H9 (cell line): ENCODE data around the gene RPS27. TPM values are rescaled to one million over a fixed set of nuclear protein-coding genes. Genes with fewer than 3 reads are reported as not detected.

Source experiments
- DNase-seq: peaks from one replicate; pipeline ENCODE4 v3.0.0-alpha.2; 2017
- H2AFZ ChIP-seq: one replicate; pipeline ENCODE4 v1.6.1; 2013; ENCODE audit warnings: mild to moderate bottlenecking, low read length, control low read depth, moderate library complexity
- H2AK5ac ChIP-seq: 2 replicates; pipeline ENCODE4 v1.6.1; 2013; ENCODE audit warnings: low read length, control low read depth, mixed read lengths; ENCODE audit not compliant: insufficient read length
- H2BK120ac ChIP-seq: one replicate; pipeline ENCODE4 v1.6.1; 2013; ENCODE audit warnings: low read depth, mild to moderate bottlenecking, low read length, control low read depth, inconsistent platforms; ENCODE audit not compliant: poor library complexity, severe bottlenecking
- H2BK12ac ChIP-seq: 2 replicates; pipeline ENCODE4 v1.6.1; 2013; ENCODE audit warnings: low read length, control low read depth, mixed read lengths, low read depth; ENCODE audit not compliant: insufficient read length
- H2BK15ac ChIP-seq: 2 replicates; pipeline ENCODE4 v1.6.1; 2013; ENCODE audit warnings: low read depth, low read length, control low read depth
- H2BK20ac ChIP-seq: one replicate; pipeline ENCODE4 v1.6.1; 2013; ENCODE audit warnings: low read depth, mild to moderate bottlenecking, low read length, control low read depth, inconsistent platforms; ENCODE audit not compliant: poor library complexity, severe bottlenecking
- H2BK5ac ChIP-seq: 2 replicates; pipeline ENCODE4 v1.6.1; 2013; ENCODE audit warnings: low read length, control low read depth, mixed read lengths; ENCODE audit not compliant: insufficient read length
- H3K14ac ChIP-seq: 2 replicates; pipeline ENCODE4 v1.6.1; 2013; ENCODE audit warnings: low read length, control low read depth; ENCODE audit not compliant: insufficient read depth
- H3K18ac ChIP-seq: 2 replicates; pipeline ENCODE4 v1.6.1; 2013; ENCODE audit warnings: low read depth, mild to moderate bottlenecking, mixed read lengths, low read length, control low read depth; ENCODE audit not compliant: insufficient read length
- H3K23ac ChIP-seq: 2 replicates; pipeline ENCODE4 v1.6.1; 2013; ENCODE audit warnings: low read length, control low read depth, mixed read lengths, low read depth; ENCODE audit not compliant: insufficient read length
- H3K23me2 ChIP-seq: 2 replicates; pipeline ENCODE4 v1.6.1; 2013; ENCODE audit warnings: low read depth, mild to moderate bottlenecking, mixed read lengths, low read length, control low read depth; ENCODE audit not compliant: insufficient read length, poor library complexity, severe bottlenecking
- H3K27ac ChIP-seq: 2 replicates; pipeline ENCODE4 v1.5.1; 2013; ENCODE audit warnings: low read length, control low read depth, mixed read lengths, low read depth; ENCODE audit not compliant: insufficient read length
- H3K27me3 ChIP-seq: 2 replicates; pipeline ENCODE4 v1.6.1; 2013; ENCODE audit warnings: low read length, control low read depth, inconsistent platforms; ENCODE audit not compliant: insufficient read depth
- H3K4ac ChIP-seq: 2 replicates; pipeline ENCODE4 v1.6.1; 2013; ENCODE audit warnings: low read depth, mild to moderate bottlenecking, control low read depth, inconsistent platforms, low read length, moderate library complexity
- H3K4me1 ChIP-seq: 2 replicates; pipeline ENCODE4 v1.6.1; 2013; ENCODE audit warnings: low read length, control low read depth, inconsistent platforms; ENCODE audit not compliant: insufficient read depth
- H3K4me2 ChIP-seq: 2 replicates; pipeline ENCODE4 v1.6.1; 2013; ENCODE audit warnings: low read length, control low read depth, mixed read lengths; ENCODE audit not compliant: insufficient read length, insufficient read depth
- H3K56ac ChIP-seq: 2 replicates; pipeline ENCODE4 v1.6.1; 2013; ENCODE audit warnings: low read depth, mild to moderate bottlenecking, mixed read lengths, low read length, control low read depth; ENCODE audit not compliant: insufficient read length
- H3K79me1 ChIP-seq: 2 replicates; pipeline ENCODE4 v1.6.1; 2013; ENCODE audit warnings: low read depth, mild to moderate bottlenecking, moderate library complexity, low read length, control low read depth, inconsistent platforms; ENCODE audit not compliant: insufficient read depth, poor library complexity, severe bottlenecking
- H3K79me2 ChIP-seq: 2 replicates; pipeline ENCODE4 v1.6.1; 2013; ENCODE audit warnings: low read length, control low read depth, inconsistent platforms; ENCODE audit not compliant: insufficient read depth
- H3K9ac ChIP-seq: 2 replicates; pipeline ENCODE4 v1.6.1; 2013; ENCODE audit warnings: low read length, control low read depth, mixed read lengths; ENCODE audit not compliant: insufficient read length; ENCODE audit errors: extremely low read depth
- H3K9me3 ChIP-seq: one replicate; pipeline ENCODE4 v1.6.1; 2013; ENCODE audit warnings: low read depth, low read length, inconsistent platforms; ENCODE audit not compliant: control insufficient read depth
- H3T11ph ChIP-seq: one replicate; pipeline ENCODE4 v1.6.1; 2013; ENCODE audit warnings: mild to moderate bottlenecking, low read length, control low read depth, inconsistent platforms
- H4K20me1 ChIP-seq: one replicate; pipeline ENCODE4 v1.6.1; 2013; ENCODE audit not compliant: control insufficient read depth, insufficient read length, insufficient read depth
- H4K5ac ChIP-seq: 2 replicates; pipeline ENCODE4 v1.6.1; 2013; ENCODE audit warnings: low read depth, mild to moderate bottlenecking, mixed read lengths, low read length, control low read depth; ENCODE audit not compliant: insufficient read length
- H4K8ac ChIP-seq: replicated peaks from 2 replicates; pipeline ENCODE4 v1.6.1; 2013; ENCODE audit warnings: low read length, control low read depth, mixed read lengths, low read depth; ENCODE audit not compliant: insufficient read length
- H4K91ac ChIP-seq: 2 replicates; pipeline ENCODE4 v1.6.1; 2013; ENCODE audit warnings: low read depth, mild to moderate bottlenecking, moderate library complexity, mixed read lengths, low read length, control low read depth; ENCODE audit not compliant: insufficient read length
- H3K27ac Mint-ChIP-seq, 3 experiments: 2 replicates in 2 of 3; 3 replicates in 1 of 3; pipeline ENCODE4 v1.8.0; 2020 to 2021; ENCODE audit warnings: mixed read lengths in 3 of 3, mild to moderate bottlenecking in 1 of 3, moderate library complexity in 1 of 3
- H3K27me3 Mint-ChIP-seq: 2 replicates; pipeline ENCODE4 v1.8.0; 2021; ENCODE audit warnings: low read depth, mild to moderate bottlenecking, moderate library complexity, mixed read lengths
- H3K36me3 Mint-ChIP-seq, 3 experiments: 2 replicates in 2 of 3; 3 replicates in 1 of 3; pipeline ENCODE4 v1.8.0; 2020 to 2021; ENCODE audit warnings: low read depth in 3 of 3, mixed read lengths in 3 of 3; ENCODE audit not compliant: insufficient read depth in 1 of 3
- H3K4me1 Mint-ChIP-seq, 2 experiments: 2 replicates each; pipeline ENCODE4 v1.8.0; 2020; ENCODE audit warnings: mixed read lengths in 2 of 2
- H3K4me3 Mint-ChIP-seq, 2 experiments: 2 replicates in 1 of 2; 3 replicates in 1 of 2; pipeline ENCODE4 v1.8.0; 2020 to 2021; ENCODE audit warnings: mild to moderate bottlenecking in 2 of 2, mixed read lengths in 2 of 2, moderate library complexity in 1 of 2
- H3K9me3 Mint-ChIP-seq, 2 experiments: 2 replicates in 1 of 2; 3 replicates in 1 of 2; pipeline ENCODE4 v1.8.0; 2020; ENCODE audit warnings: mild to moderate bottlenecking in 2 of 2, mixed read lengths in 2 of 2, moderate library complexity in 1 of 2
- CTCF ChIP-seq: fragments of 200-600 bp; sonication (generic); conservative IDR thresholded peaks from 3 replicates; pipeline ENCODE4 v1.8.0; 2021; ENCODE audit warnings: antibody characterized with exemption, mild to moderate bottlenecking
- WGBS: extraction: QIAGEN DNeasy Blood & Tissue Kit; methylation state at CpG from one replicate; pipeline ENCODE4 v1.1.7; 2013; ENCODE audit warnings: missing lambda C conversion rate, low lambda C conversion rate, mixed read lengths; ENCODE audit not compliant: insufficient read length; ENCODE audit errors: extremely low coverage; 5-methylcytosine and 5-hydroxymethylcytosine counted together
- total RNA-seq: library from RNA; stranded (reverse); gene quantifications from 2 replicates; pipeline ENCODE4 v1.2.1, GENCODE V29; 2021

The RPS27 gene
- total RNA-seq, 1 experiment from 2014 or later: 2,321 TPM

GRCh38 chr1:153984123-153984894 lies 6.3 kb upstream of the RPS27 start:
- Mint-ChIP-seq H3K4me3 (peak overlapping the region; percentile 47 to 97), H3K9me3 (no peaks in the 10 kb centered on the region; a peak in 1 of 5 replicates), H3K27ac (peak overlapping the region in 1 of 3 experiments; percentile 42; a peak in 3 of 7 replicates), H3K4me1 (peaks cover 13 to 17% of the 10 kb centered on the region in 2 experiments), H3K36me3 (peaks cover 12 to 40% (median 28%) of the 10 kb centered on the region in 3 experiments; a peak in 6 of 7 replicates), H3K27me3 (no peaks in the 10 kb centered on the region)
- no peak overlapping the region for H3K27ac ChIP-seq
- no peak overlapping the region for H3K9ac ChIP-seq
- H2AFZ ChIP-seq: no peak overlapping the region
- no peak overlapping the region for H4K5ac ChIP-seq
- H3K4ac ChIP-seq: no peak overlapping the region
- H4K8ac ChIP-seq: no peak overlapping the region
- WGBS: no CpG with 5 or more reads among the region's 6 CpGs
- H4K20me1 ChIP-seq: no peaks in the 10 kb centered on the region
- H3K4me2 ChIP-seq: peak overlapping the region; percentile 84
- no peak overlapping the region for H2BK20ac ChIP-seq
- H2BK120ac ChIP-seq: no peak overlapping the region
- H3K23ac ChIP-seq: no peak overlapping the region
- DNase-seq: no peak
- no peaks in the 10 kb centered on the region for H3K27me3 ChIP-seq
- H2AK5ac ChIP-seq: no peak overlapping the region
- H2BK15ac ChIP-seq: no peak overlapping the region
- no peak overlapping the region for H2BK12ac ChIP-seq
- H3K79me1 ChIP-seq: no peaks in the 10 kb centered on the region
- no peak overlapping the region for H2BK5ac ChIP-seq
- no peak overlapping the region for H4K91ac ChIP-seq
- H3K4me1 ChIP-seq: no peaks in the 10 kb centered on the region
- H3K18ac ChIP-seq: no peak overlapping the region
- no peak overlapping the region for H3K14ac ChIP-seq
- no peak for TF ChIP-seq CTCF
- no peak overlapping the region for H3T11ph ChIP-seq
- no peak overlapping the region for H3K56ac ChIP-seq
- H3K23me2 ChIP-seq: peaks cover 18% of the 10 kb centered on the region
- no peaks in the 10 kb centered on the region for H3K9me3 ChIP-seq
- H3K79me2 ChIP-seq: peaks cover 1% of the 10 kb centered on the region; the same call in 1 of the 2 replicates
